ENCODE results near the gene FOXP1.
"Not testable (repeated sequence)": the region's sequence is repeated elsewhere in the genome, so short reads cannot be mapped to it uniquely, and the experiment has no call there.

FOXP1 gene

GRCh38 chr3:71022551-71023335 lies 560.8 kb downstream of the FOXP1 start:
- Histone ChIP-seq H3K27me3 (ENCODE audit: control insufficient read depth, insufficient read depth, low read length) (no peaks in the 10 kb centered on the region), H3K9me3 (ENCODE audit: control insufficient read depth, insufficient read depth, low read length) (no peaks in the 10 kb centered on the region), H3K4me3 (ENCODE audit: low read depth, low read length) (no peak overlapping the region), H3K36me3 (ENCODE audit: control insufficient read depth, insufficient read depth, low read length) (no peaks in the 10 kb centered on the region), H3K27ac (ENCODE audit: low read depth, low read length) (peak overlapping the region; percentile 31), H3K4me1 (ENCODE audit: control insufficient read depth, insufficient read depth, low read length) (peaks cover 9% of the 10 kb centered on the region), H3K9ac (ENCODE audit: low read depth, low read length) (no peak overlapping the region)

GRCh38 chr3:71018799-71019198 lies 564.7 kb downstream of the FOXP1 start:
- Histone ChIP-seq H3K4me1 (ENCODE audit: control insufficient read depth, insufficient read depth, low read length) (peaks cover 9% of the 10 kb centered on the region), H3K27ac (ENCODE audit: low read depth, low read length) (no peak overlapping the region), H3K4me3 (ENCODE audit: low read depth, low read length) (no peak overlapping the region), H3K36me3 (ENCODE audit: control insufficient read depth, insufficient read depth, low read length) (no peaks in the 10 kb centered on the region; the same call in 1 of the 2 replicates), H3K9me3 (ENCODE audit: control insufficient read depth, insufficient read depth, low read length) (no peaks in the 10 kb centered on the region), H3K27me3 (ENCODE audit: control insufficient read depth, insufficient read depth, low read length) (no peaks in the 10 kb centered on the region), H3K9ac (ENCODE audit: low read depth, low read length) (no peak overlapping the region)

- no peaks in the 10 kb centered on the region for H3K9me3 ChIP-seq (ENCODE audit: control insufficient read depth, insufficient read depth, low read length)
- H3K4me3 ChIP-seq (ENCODE audit: low read depth, low read length): no peak overlapping the region
- H3K9ac ChIP-seq (ENCODE audit: low read depth, low read length): no peak overlapping the region
- no peaks in the 10 kb centered on the region for H3K27me3 ChIP-seq (ENCODE audit: control insufficient read depth, insufficient read depth, low read length)
- no peak overlapping the region for H3K27ac ChIP-seq (ENCODE audit: low read depth, low read length)
- H3K4me1 ChIP-seq (ENCODE audit: control insufficient read depth, insufficient read depth, low read length): no peaks in the 10 kb centered on the region
- H3K36me3 ChIP-seq (ENCODE audit: control insufficient read depth, insufficient read depth, low read length): no peaks in the 10 kb centered on the region; the same call in 1 of the 2 replicates
Observed at GRCh38 chr3:71016178-71016845, 567.2 kb downstream of the FOXP1 start.

GRCh38 chr3:71014616-71015015 lies 568.9 kb downstream of the FOXP1 start:
- not testable (repeated sequence) for H3K36me3 ChIP-seq (ENCODE audit: control insufficient read depth, insufficient read depth, low read length); H3K27ac ChIP-seq (ENCODE audit: low read depth, low read length); H3K9ac ChIP-seq (ENCODE audit: low read depth, low read length); H3K4me1 ChIP-seq (ENCODE audit: control insufficient read depth, insufficient read depth, low read length); H3K27me3 ChIP-seq (ENCODE audit: control insufficient read depth, insufficient read depth, low read length); H3K9me3 ChIP-seq (ENCODE audit: control insufficient read depth, insufficient read depth, low read length); H3K4me3 ChIP-seq (ENCODE audit: low read depth, low read length)

- H3K27me3 ChIP-seq (ENCODE audit: control insufficient read depth, insufficient read depth, low read length): peaks cover 3% of the 10 kb centered on the region; the same call in 1 of the 2 replicates
- H3K9ac ChIP-seq (ENCODE audit: low read depth, low read length): no peak overlapping the region
- no peak overlapping the region for H3K4me3 ChIP-seq (ENCODE audit: low read depth, low read length)
- peaks cover 8% of the 10 kb centered on the region for H3K4me1 ChIP-seq (ENCODE audit: control insufficient read depth, insufficient read depth, low read length)
- H3K27ac ChIP-seq (ENCODE audit: low read depth, low read length): no peak overlapping the region
- H3K9me3 ChIP-seq (ENCODE audit: control insufficient read depth, insufficient read depth, low read length): no peaks in the 10 kb centered on the region
- H3K36me3 ChIP-seq (ENCODE audit: control insufficient read depth, insufficient read depth, low read length): no peaks in the 10 kb centered on the region; the same call in 1 of the 2 replicates
Observed at GRCh38 chr3:71012971-71013370, 570.6 kb downstream of the FOXP1 start.

GRCh38 chr3:71011565-71012287 lies 571.8 kb downstream of the FOXP1 start:
- peaks cover 19% of the 10 kb centered on the region for H3K4me1 ChIP-seq (ENCODE audit: control insufficient read depth, insufficient read depth, low read length)
- no peak overlapping the region for H3K9ac ChIP-seq (ENCODE audit: low read depth, low read length)
- H3K9me3 ChIP-seq (ENCODE audit: control insufficient read depth, insufficient read depth, low read length): no peaks in the 10 kb centered on the region
- H3K27me3 ChIP-seq (ENCODE audit: control insufficient read depth, insufficient read depth, low read length): peaks cover 3% of the 10 kb centered on the region; the same call in 1 of the 2 replicates
- no peak overlapping the region for H3K4me3 ChIP-seq (ENCODE audit: low read depth, low read length)
- H3K36me3 ChIP-seq (ENCODE audit: control insufficient read depth, insufficient read depth, low read length): no peaks in the 10 kb centered on the region; the same call in 1 of the 2 replicates
- H3K27ac ChIP-seq (ENCODE audit: low read depth, low read length): no peak overlapping the region

- peaks cover 3% of the 10 kb centered on the region; the same call in 1 of the 2 replicates for H3K27me3 ChIP-seq (ENCODE audit: control insufficient read depth, insufficient read depth, low read length)
- H3K4me1 ChIP-seq (ENCODE audit: control insufficient read depth, insufficient read depth, low read length): peaks cover 19% of the 10 kb centered on the region
- no peak overlapping the region for H3K9ac ChIP-seq (ENCODE audit: low read depth, low read length)
- no peaks in the 10 kb centered on the region for H3K9me3 ChIP-seq (ENCODE audit: control insufficient read depth, insufficient read depth, low read length)
- no peak overlapping the region for H3K4me3 ChIP-seq (ENCODE audit: low read depth, low read length)
- H3K36me3 ChIP-seq (ENCODE audit: control insufficient read depth, insufficient read depth, low read length): no peaks in the 10 kb centered on the region; the same call in 1 of the 2 replicates
- no peak overlapping the region for H3K27ac ChIP-seq (ENCODE audit: low read depth, low read length)
Observed at GRCh38 chr3:71010726-71011455, 572.6 kb downstream of the FOXP1 start.

- H3K27ac ChIP-seq (ENCODE audit: low read depth, low read length): no peak overlapping the region
- H3K27me3 ChIP-seq (ENCODE audit: control insufficient read depth, insufficient read depth, low read length): peaks cover 3% of the 10 kb centered on the region; the same call in 1 of the 2 replicates
- no peak overlapping the region for H3K4me3 ChIP-seq (ENCODE audit: low read depth, low read length)
- no peak overlapping the region for H3K9ac ChIP-seq (ENCODE audit: low read depth, low read length)
- H3K4me1 ChIP-seq (ENCODE audit: control insufficient read depth, insufficient read depth, low read length): peaks cover 19% of the 10 kb centered on the region
- H3K9me3 ChIP-seq (ENCODE audit: control insufficient read depth, insufficient read depth, low read length): no peaks in the 10 kb centered on the region
- no peaks in the 10 kb centered on the region for H3K36me3 ChIP-seq (ENCODE audit: control insufficient read depth, insufficient read depth, low read length)
Observed at GRCh38 chr3:71008350-71008935, 575.1 kb downstream of the FOXP1 start.

GRCh38 chr3:71006810-71007785 lies 576.4 kb downstream of the FOXP1 start:
- peaks cover 21% of the 10 kb centered on the region for H3K4me1 ChIP-seq (ENCODE audit: control insufficient read depth, insufficient read depth, low read length)
- H3K27me3 ChIP-seq (ENCODE audit: control insufficient read depth, insufficient read depth, low read length): peaks cover 3% of the 10 kb centered on the region; the same call in 1 of the 2 replicates
- no peak overlapping the region for H3K9ac ChIP-seq (ENCODE audit: low read depth, low read length)
- no peaks in the 10 kb centered on the region for H3K36me3 ChIP-seq (ENCODE audit: control insufficient read depth, insufficient read depth, low read length)
- peak overlapping the region; percentile 87 for H3K27ac ChIP-seq (ENCODE audit: low read depth, low read length)
- H3K9me3 ChIP-seq (ENCODE audit: control insufficient read depth, insufficient read depth, low read length): no peaks in the 10 kb centered on the region
- H3K4me3 ChIP-seq (ENCODE audit: low read depth, low read length): no peak overlapping the region
